NCI-H226 (cell line): Measurements from ENCODE around the gene HOATZ.
A peak's percentile ranks its signal among the peaks of the same experiment; 100 is the strongest.

Experiments
- DNase-seq: peaks from one replicate; pipeline ENCODE4 v3.0.0-alpha.2; 2015

The HOATZ gene

DNA sequence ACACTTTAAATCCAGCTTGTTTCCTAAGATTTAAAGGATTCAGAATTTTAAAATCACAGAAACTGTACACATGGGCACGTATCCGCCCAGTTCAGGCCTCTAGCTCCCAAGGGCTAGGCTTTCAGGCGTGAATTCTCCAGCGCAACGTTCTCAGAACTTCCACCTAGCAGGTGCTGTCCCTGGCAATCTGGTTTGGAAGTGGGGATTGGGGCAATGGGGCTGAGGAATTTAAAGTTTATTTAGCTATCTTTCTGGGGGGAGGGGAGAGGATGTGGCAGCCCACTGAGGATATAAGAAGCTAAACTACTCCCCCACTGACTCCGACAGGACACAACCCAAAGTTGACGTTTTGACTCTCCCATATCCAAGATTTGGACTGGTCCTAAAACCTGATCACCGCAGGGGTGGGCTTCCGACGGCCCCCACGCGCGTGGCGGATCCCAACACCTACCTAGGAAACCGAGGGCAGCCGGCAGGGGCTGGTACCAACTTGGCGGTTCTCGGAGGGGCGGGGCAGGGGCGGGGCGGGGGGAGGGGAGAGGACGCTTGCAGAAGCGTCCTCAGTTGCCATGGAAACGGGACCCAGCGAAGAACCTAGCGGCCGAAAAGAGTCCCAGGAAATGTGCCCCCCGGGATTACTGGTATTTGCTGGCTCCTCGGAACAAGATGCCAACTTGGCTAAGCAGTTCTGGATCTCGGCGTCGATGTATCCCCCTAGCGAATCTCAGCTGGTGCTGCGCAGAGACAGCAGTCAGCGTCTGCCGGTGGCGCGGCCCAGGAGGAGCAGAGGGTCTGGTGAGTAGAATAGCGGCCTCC, at the start of gene HOATZ:
Gene HOATZ (plus strand): TSS at position 563 of the 816 bp plus-strand sequence. CDS start 7 bp downstream, at position 570.
- DNase-seq, result no peak

DNA sequence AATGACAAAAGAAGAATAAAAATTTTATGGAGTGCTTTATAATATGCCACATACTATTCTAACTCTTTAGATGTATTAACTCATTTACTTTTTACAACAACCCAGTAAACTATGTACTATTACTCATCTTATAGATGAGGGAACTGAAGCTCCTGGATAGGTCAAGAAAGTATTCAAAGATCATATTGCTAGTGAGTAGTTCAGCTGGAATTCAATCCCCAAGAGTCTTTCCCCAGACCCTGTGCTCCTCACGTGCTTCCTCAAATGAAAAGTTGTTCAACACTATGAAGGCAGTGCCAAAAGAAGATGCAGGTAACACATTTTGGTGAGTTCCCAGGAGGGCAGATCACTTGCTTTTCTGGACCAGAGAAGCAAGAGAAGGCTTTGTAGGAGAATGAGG, 49.2 kb upstream of the HOATZ start:
- peak; percentile 31 for DNase-seq

DNA sequence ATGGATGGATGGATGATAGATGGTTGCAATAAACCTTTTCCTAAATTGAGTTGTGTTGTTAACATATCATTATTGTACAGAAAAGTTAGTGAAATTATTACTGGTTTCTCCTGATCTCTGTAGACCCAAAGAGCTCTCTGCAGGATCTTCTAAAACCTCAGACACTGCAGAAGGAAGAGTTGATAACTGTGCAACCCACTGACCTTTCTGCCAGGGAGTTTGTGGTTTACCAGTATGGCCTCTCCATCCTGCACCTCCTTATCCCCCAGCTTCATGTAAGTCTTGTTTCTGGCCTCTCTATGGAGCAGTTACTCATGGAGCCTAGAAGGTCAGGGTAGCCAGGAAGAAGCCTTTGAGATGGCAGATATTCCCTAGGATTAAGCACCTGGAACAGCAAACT, 48.0 kb upstream of the HOATZ start:
- no peak for DNase-seq

DNA sequence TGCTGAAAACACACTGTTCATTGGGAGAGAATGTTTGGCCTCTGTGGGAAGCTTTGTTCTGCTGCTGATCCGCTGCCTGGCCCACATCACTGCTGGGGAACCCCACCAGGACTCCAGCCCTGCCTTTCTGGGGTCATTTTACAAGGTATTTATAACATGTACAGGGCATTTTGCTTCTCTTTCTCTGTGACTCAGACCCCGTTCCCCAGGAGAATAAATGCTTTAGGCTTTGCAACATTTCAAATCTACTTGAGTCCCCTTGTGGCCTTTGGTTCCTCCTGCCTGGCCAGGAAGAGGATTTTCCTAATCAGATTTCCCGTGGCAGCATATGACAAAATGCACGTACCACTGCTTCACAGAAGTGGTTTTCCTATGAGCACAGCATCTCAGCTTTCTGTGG, 45.4 kb upstream of the HOATZ start:
- DNase-seq, result no peak

DNA sequence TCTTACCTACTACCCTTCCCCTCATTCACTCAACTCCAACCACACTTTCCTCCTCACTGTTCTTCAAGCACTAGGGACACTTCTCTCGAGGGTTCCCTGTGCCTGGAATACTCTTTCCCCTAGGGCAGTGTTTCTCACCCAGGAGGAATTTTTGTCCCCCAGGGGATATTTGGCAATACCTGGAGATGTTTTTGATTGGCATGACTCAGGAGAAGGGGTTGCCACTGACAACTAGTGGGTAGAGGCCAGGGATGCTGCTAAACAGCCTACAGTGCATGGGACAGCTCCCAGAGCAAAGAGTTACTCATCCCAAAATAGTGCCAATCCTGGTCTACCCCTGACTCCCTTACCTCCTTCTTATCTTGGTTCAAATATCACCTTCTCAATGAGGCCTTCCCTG, 42.4 kb upstream of the HOATZ start:
- peak; percentile 30 for DNase-seq

DNA sequence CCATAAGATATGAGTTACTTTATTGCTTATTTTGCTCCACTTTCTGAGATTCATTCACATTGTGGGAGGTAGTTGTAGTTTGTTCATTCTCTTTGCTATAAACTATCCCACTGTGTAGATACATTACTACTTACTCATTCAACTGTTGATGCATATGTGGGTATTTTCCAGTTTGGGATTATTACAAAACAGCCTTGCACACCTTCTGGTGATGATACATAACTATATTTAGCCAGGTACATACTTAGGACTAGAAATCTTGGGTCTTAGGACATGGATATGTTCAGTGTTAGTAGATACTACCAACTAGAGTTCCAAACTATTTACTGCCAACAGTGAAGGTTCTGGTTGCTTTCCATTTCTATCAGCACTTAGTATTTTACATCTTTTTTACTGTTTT, 40.1 kb upstream of the HOATZ start:
- DNase-seq, result no peak

DNA sequence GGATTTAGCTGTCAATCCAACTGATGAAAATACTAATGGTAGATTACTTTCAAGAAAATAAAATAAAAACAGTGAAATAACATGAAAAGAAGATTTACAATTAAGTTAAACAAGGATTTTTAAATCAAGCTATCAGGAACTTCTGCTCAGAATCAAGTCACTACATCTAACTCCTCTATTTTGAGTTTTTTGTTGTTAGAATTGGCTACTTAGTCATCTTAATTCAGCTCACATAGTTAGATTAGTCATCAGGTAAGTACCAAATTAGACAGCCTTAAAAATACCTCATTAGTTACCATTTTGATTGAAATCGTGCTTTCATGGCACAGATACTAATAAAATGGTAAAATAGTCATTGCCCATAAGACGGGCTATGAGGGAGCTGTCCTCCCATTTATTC, 38.2 kb upstream of the HOATZ start:
- no peak for DNase-seq

DNA sequence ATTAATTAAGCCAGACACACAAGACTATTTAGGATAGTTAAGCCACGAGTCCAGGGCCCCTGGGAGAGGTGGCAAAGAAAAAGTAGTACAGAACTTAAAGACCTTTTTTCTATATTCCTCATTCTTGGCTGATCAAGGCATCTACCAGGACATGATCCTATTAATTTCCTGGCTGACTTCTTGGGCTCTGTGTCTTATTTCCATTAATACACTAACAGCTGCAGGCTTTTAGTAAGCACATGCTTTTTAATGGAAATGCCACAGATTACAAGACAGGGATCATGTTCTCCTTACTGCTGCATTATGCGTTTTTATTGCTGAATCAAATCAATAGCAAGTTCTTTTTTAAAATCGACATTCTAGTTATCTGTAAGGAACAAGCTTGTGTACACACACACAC, 37.6 kb upstream of the HOATZ start:
- no peak for DNase-seq

DNA sequence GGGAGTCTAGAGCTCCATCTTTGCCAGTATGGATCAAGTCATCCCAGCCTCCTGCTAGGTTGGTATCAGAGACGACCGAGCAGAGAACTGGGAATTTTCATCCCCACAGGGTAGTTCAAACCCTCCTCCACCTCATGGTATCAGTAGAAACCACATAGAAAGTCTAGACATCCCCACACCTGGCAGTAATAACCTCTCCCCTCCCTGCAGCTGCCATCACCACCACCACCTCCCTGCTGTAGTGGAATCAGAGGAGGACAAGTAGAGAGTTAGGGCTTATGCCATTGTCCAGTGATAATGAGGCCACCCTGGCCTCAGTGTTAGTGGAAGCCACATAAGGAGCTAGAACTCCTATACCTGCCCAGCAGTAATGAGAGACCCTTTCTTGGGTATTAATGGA, 36.7 kb upstream of the HOATZ start:
- no peak for DNase-seq

DNA sequence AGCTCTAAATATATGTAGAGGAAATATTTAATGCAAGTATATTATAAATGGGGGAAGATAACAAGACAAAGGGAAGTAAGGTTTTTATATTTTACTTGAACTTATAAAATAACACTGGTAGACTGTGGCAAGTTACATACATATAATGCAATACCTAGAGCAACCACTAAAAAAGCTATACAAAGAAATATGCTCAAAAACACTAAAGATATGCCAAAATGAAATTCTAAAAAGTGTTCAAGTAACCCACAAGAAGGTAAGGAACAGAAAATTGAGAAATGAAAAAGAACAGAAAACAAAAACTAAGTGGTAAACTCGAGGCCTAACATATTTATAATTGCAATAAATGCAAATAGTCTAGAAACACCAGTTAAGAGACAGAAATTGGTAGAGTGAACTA, 34.9 kb upstream of the HOATZ start:
- no peak for DNase-seq

DNA sequence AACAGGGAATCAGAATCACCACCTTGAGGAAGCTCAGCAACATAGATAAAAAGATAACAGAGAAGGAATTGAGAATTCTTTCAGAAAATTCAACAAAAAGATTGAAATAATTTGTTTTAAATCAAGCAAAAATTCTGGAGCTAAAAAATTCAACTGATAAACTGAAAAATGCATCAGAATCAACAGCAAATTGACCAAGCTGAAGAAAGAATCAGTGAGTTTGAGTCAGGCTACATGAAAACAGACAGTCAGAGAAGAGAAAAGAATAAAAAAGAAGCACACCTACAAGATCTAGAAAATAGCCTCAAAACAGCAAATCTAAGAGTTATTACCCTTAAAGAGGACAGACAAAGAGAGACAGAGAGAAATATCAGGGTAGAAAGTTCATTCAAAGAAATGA, 31.1 kb upstream of the HOATZ start:
- no peak for DNase-seq

DNA sequence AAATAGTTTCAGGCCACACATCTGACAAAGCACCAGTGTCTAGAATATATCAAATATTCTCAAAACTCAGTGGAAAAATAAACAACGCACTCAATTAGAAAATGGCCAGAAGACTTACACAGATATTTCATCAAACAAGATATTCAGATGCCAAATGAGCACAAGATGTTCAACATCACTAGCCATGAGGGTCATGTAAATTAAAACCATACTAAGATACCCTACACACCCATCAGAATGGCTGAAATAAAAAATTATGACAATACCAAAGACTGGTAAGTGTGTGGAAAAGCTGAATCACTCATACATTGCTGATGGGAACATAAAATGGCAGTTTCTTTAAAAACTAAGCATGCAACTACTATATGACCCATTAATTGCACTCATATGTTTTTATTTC, 24.1 kb upstream of the HOATZ start:
- no peak for DNase-seq

DNA sequence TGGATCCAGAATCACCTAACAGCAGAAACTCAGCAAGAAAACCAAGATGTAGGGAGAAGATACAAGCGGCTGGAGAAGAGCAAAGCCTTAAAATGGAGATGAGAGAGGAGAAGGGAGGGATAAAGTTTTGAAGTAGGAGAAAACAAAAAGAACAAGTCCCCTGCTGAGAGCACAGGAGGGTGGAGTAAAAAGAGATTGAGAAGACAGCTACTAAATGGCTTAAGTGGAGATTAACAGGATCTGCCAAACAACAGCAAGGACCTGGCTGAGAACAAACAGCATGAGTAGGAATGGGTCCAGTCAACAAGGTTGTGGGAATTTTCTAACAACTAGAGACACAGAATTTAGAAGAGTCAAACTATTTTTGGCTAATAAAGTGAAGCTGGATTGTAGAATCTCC, 20.5 kb upstream of the HOATZ start:
- DNase-seq, result no peak

DNA sequence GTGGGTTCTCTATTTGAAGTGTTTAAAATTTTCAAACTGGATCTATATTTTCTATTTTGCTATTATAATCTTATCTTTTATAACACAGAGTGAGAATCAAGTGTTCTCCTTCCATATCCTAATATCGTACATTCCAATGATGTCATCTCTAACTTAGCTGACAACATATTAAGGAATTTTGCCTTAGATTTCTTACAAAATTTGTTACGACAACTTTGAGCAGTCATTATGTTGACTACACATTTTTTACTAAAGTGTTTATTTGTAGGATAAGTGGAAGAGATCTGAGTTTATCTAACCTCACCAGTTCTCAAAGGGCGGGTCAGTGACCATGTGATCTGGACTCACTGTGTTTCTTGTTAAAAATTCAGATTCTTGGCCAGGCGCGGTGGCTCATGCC, 15.1 kb upstream of the HOATZ start:
- DNase-seq, result peak; percentile 32

DNA sequence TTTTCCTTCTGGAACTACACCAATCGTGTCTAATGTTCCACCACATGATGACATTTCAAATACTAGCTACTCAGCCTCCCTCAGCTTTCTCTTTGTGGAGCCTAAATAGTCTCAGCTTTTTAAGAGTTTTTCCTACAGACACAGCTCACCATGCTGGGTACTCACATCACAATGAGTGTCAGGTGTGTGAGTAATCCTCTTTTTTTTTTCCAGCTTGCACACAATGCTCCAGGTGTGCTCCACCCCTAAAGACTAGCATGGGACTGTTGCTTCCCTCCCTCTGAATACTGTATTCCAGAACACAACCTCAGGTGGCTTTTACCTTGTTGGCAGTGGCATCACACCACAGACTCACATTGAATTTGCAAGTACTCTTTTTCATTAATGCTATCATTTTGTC, 14.1 kb upstream of the HOATZ start:
- no peak for DNase-seq

DNA sequence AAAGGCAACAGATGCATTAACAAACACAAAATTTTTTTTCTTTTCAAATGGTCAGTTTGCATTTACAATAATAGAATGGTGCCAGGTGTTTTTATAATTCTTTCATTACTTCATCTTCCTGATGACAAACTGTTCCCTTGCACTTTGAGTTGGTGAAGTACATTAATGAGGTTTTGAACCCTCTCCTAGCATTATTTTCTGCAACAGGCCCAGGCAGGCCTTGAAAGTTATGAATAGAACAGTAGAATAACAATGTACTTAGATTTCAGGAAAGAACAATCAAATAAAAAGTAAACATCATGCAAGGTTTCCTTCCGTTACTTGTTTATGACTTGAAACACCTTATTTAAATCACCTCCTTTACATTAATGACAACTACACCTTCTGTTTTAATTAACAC, 12.0 kb upstream of the HOATZ start:
- DNase-seq, result no peak

DNA sequence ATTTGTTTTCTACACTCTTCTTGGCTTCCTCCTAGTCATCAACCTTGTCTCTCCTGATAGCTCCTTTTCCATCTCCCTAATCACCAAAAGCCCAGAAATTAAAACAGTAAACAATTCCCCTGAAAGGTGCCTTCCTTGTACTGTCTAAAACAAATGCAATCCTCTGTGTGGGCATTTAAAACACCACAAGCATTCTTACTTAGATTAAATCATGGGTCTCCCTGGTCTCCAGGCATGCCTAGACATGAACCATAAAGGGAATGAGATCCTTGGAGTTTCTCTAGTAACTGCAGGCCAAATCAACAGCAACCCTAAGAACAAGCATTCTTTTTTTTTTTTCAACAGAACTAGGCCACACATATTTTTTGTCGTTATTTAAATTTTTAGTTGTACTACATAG, 4.3 kb upstream of the HOATZ start:
- no peak for DNase-seq

DNA sequence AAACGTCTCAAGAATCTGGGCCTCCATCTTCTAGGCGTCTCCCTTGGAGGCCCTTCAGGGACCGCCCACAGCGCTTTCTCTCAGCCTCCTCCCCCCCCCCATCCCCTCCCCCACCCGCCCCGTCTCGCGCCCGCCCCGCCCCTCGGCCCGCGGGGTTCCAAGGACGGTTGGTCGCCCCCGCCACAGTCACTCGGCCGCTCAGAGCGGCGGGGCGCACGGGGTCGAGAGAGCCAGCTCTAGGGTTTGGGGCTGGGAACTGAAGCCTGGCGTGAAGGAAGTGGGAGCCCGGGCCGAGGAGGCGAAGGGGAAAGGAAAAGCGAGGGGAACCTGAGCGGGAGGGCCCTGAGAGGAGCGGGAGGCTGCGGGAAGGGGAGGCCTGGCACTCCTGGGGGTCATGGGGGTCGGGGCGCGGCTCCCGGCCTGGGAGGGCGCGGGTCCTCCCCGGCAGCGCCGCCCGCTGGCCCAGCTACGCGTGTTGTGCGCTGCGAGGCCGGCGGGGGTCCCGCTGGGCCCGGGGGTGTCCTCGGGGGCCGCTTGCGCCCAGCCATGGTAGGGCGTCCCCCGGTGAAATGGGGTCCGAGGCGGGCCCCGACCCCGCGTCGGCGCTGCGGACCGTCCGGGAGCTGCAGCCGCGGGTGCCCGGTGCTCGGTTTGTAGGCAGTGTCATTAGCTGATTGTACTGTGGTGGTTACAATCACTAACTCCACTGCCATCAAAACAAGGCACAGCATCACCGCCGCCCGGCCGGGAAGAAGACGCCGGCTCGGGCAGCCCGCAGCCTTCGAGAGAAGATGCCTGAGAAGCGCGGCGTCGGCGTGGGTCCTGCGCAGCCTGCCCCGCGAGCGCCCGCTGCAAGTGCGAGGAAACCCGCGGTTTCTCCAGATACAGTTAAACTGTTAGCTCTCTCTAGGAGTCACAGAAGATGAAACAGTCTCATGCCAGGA, 2.0 kb upstream of the HOATZ start, which contains the start of gene BTG4:
Gene BTG4 (minus strand): TSS at position 91 of the 944 bp plus-strand sequence. CDS start 13,610 bp downstream, outside the sequence.
- no peak for DNase-seq

DNA sequence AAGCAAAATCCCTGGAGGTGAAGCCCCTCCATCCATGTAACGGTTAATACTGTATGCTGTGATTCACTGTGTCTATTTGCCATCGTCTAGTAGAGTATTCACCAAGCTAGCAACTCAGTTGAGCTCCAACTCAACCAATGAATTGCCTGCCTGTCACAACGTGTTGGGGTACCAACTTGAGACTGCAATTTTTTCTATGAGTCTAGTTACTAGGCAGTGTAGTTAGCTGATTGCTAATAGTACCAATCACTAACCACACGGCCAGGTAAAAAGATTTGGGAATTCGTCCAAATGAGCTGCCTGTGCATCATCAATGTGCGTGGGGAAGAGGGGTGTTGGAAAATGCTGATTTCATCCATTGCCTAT, 1.4 kb upstream of the HOATZ start:
- DNase-seq, result no peak

DNA sequence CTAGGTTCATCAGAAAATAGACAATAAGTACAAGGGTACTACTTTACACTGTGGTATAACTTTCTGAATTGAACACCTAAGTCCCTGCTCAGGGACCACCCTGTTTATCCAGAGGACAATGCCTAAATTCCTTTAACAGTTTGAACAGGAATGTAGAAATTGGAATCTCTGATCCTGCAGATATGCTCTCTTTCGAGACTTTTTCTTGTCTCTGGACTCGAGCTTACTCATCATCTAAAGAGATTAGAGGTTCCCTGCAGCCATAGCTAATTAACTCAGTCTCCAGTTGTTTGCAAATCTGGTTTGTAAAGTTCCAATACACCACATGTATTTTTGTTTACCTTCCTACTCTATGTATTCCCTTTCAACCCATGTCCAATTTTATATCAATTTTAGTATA, 1.0 kb downstream of the HOATZ start:
- no peak for DNase-seq

DNA sequence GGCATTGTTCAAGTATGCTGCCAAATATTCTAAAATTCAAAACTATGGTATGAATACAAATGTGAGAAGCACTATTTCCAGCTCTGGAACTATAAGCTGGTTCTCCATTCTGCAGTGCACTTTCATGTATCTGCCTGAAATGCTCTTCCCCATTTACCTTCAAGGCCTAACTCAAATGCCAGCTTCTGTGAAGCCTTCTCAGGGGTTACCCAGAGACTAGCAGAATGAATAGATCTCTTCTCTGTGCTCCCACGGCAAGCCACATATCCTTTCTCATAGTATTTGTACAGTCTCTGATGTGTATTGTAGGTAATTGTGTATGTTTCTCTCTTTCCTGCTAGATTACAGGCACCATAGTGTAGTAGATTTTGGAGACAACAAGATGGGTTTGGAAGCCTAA, 4.1 kb downstream of the HOATZ start:
- DNase-seq, result no peak

DNA sequence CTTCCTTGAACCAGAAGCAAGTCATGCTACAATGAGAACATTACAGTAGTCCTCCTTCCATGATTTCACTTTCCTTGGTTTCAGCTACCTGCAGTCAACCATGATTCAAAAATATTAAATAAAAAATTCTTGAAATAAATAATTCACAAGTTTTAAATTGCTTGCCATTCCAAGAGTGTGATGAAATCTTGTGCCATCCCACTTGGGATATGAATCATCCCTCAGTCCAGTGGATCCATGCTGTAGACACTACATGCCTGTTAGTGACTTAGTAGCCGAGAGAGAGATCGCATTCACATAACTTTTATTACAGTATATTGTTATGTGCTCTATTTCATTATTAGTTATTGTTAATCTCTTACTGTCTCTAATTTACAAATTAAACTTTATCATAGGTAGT, 6.0 kb downstream of the HOATZ start:
- DNase-seq, result peak; percentile 48

DNA sequence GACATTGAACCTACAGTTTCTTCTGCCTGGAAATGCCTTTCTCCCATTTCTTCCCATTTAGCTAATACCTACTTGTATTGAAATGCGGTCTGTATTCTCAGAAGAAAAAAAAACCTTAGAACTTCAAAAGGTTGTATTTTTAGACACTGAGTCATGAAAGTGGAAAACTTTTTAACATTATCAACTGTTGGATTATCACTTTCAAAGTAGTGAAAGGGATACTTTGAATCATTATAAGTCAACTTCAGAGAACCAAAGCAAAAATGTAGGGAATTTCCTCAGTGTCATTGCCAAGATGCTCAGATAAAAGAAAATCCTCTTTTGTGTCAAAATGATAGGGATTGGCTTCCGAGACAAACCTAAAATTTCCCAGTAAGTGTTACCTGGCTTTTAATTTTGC, 6.6 kb downstream of the HOATZ start:
- DNase-seq, result peak; percentile 33

DNA sequence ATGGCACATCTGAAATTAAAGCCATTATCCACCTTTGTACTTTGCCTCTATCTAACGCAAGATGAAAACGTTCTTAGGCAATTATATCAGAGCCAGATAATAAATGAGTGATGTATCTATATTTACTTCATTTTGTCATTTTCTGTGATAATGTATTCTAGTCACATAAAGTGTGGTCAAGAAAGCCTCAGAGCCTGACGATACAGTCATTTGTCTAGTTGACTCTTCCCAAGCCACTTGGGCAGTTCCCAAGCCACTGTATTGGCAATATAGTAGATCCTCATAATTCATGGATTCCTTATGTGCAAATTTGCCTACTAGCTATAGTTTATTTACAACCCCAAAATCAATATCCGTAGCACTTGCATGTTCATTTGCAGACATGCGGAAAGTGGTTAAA, 7.8 kb downstream of the HOATZ start:
- DNase-seq, result no peak
